ENCODE data around the gene FRMD1. TPM values are rescaled to one million over a fixed set of nuclear protein-coding genes. Genes with fewer than 3 reads are reported as not detected.

The FRMD1 gene
- total RNA-seq, 6 experiments from 2014 or later = 0.07 to 0.23 (median 0.12) TPM; not detected in 1

DNA sequence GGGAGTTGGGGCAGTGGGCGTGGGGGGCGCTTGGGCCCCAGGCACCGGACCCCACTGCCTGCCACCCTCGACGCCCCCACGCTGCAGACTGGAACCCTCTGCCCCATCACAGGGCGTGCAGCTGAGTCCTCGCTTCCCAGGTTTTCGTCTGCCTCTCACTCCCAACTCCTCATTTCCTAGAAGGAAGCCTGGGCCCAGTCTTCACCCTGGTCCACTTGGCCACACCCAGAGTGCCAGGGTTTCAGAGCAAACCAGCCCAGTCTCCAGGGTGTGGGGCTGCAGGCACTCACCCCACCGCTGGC, 30.3 kb downstream of the FRMD1 start:
- H3K36me3 ChIP-seq = no peaks in the 10 kb centered on the region
- no peaks in the 10 kb centered on the region for H3K27me3 ChIP-seq
- no peaks in the 10 kb centered on the region for H3K4me1 ChIP-seq
- no peak for ATAC-seq
- TF ChIP-seq, protein P1, sequence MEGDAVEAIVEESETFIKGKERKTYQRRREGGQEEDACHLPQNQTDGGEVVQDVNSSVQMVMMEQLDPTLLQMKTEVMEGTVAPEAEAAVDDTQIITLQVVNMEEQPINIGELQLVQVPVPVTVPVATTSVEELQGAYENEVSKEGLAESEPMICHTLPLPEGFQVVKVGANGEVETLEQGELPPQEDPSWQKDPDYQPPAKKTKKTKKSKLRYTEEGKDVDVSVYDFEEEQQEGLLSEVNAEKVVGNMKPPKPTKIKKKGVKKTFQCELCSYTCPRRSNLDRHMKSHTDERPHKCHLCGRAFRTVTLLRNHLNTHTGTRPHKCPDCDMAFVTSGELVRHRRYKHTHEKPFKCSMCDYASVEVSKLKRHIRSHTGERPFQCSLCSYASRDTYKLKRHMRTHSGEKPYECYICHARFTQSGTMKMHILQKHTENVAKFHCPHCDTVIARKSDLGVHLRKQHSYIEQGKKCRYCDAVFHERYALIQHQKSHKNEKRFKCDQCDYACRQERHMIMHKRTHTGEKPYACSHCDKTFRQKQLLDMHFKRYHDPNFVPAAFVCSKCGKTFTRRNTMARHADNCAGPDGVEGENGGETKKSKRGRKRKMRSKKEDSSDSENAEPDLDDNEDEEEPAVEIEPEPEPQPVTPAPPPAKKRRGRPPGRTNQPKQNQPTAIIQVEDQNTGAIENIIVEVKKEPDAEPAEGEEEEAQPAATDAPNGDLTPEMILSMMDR (IDR thresholded peaks at IDR 0.05) = no peak
- no peak for TF ChIP-seq POLR2A (IDR thresholded peaks at IDR 0.05)
- H3K9me3 ChIP-seq = no peaks in the 10 kb centered on the region
- intact Hi-C loops (cut with DNase I) = no loop called here
- no peak overlapping the region for H3K4me3 ChIP-seq
- H3K27ac ChIP-seq = no peak overlapping the region
- WGBS (ENCODE audit: insufficient coverage, low coverage, low lambda C conversion rate, missing lambda C conversion rate) = 100% methylated on average over 1 of the region's 10 CpGs
- DNase-seq = peak in 1 of 3 donors; percentile 47

DNA sequence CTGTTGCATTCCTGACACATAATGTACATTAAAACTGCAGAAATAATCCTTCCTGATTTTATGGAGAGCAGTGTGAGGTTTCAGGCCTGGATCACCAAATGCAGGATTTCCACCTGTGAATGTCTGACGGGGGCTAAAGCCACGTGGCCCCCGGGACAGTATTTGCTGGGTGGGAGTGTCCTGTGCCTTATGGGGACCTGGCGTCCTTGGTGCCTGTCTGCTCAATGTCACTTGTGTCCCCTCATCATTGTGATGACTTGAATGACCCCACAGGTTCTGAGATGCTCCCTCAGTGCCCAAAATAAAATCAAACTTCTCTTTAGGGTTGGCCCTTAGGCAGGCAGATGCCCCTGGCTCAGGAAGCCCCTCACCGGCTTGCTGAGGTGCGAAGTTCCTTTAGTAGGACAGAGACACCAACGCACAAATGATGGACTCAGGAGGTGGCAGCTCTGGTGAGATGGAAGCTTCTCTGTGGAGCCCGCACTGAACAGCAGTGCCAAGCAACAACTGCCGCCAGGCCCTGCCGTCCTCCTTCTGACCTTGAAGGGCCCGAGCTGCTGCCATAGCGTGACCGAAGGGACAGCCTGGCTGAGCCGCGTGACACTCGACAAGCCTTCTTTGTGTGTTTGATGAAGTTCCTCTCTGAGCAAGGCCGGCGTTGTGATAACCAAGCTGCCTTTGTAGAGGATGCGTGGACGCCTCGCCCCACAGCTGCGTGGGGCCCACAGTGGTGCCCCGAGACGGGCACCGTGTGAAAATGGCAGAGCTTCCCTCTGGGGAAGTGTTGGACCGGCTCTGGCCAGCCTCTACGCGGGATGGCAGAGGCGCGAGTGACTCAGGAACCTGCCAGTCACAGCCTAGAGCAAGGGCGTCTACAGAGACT, 30.9 kb downstream of the FRMD1 start:
- Histone ChIP-seq H3K4me3 (no peak overlapping the region), H3K27ac (no peak overlapping the region), H3K9me3 (no peaks in the 10 kb centered on the region), H3K4me1 (no peaks in the 10 kb centered on the region), H3K36me3 (no peaks in the 10 kb centered on the region), H3K27me3 (no peaks in the 10 kb centered on the region)
- ATAC-seq = no peak
- TF ChIP-seq POLR2A (IDR thresholded peaks at IDR 0.05) = no peak
- TF ChIP-seq, protein P1 (IDR thresholded peaks at IDR 0.05) = no peak
- peak in 1 of 3 donors; percentile 37 for DNase-seq
- intact Hi-C loops (cut with DNase I) = no loop called here
- WGBS (ENCODE audit: insufficient coverage, low coverage, low lambda C conversion rate, missing lambda C conversion rate) = 82% methylated on average over 9 of the region's 31 CpGs

DNA sequence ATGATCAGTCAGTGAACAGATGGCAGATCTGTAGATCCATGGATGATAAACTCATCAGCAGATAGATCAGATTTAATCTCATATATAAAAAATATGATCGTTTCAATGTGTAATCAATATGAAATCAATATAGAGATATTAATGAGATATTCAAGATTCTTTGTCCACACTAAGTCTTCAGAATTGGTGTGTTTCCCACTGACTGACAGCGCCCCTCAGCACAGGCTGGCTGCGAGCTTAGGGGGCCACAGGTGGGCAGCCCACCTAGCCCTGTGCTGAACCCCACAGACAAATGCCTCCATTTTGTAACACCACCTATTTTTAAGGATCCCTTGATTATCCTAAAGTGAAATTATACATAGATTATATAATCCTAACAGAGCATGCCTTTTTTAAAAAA, 32.3 kb downstream of the FRMD1 start:
- H3K4me1 ChIP-seq = no peaks in the 10 kb centered on the region
- H3K27ac ChIP-seq = no peak overlapping the region
- ATAC-seq (no peak), DNase-seq (no peak)
- WGBS (ENCODE audit: insufficient coverage, low coverage, low lambda C conversion rate, missing lambda C conversion rate) = 75% methylated on average over 3 of the region's 3 CpGs
- H3K9me3 ChIP-seq = no peaks in the 10 kb centered on the region
- intact Hi-C loops (cut with DNase I) = no loop called here
- TF ChIP-seq POLR2A (IDR thresholded peaks at IDR 0.05) = no peak
- TF ChIP-seq, protein P1 (IDR thresholded peaks at IDR 0.05) = no peak
- H3K27me3 ChIP-seq = no peaks in the 10 kb centered on the region
- no peaks in the 10 kb centered on the region for H3K36me3 ChIP-seq
- H3K4me3 ChIP-seq = no peak overlapping the region

DNA sequence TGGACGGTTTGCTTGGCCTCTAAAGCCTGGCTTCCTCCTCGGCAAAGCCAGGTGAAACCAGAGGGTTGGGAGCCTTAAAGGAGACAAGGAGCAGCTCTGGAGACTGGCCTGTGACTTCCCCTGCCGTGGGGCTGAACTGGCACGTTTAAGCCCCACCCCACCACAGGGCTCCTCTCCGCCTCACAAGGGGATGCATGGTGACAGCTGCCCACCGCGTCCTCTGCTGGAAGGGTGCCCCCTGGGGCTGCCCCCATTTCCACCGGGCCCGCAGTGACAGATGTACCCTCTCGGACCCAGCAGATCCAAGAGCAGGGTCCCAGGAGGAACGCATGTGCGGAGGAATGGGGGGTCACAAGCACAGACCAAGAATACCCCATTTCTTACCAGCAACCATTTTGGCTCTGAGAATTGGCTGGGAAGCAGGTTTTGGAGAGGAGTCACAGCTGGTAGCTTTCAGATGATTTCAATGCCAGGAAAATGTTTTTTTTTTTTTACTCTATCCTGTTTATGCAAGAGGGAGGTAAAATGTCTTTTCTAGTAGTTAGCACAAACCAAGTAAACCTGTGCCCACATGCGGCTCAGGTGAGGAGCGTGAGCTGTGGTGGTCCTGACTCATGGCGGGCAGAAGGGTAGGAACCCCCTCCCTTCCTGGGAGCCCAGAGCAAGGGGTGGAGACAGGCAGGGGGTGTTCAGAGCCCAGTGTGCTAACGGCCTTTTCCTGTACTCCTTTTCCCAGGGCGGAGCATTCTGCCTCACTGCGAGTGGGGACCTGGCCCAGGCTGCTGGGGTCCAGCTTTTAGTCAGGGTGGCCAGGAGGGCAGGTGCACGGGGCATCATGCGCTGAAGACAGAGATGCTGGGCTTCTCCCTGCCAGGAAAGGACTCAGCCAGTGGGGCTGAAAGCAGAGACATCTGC, 33.0 kb downstream of the FRMD1 start:
- Histone ChIP-seq H3K27ac (no peak overlapping the region), H3K4me3 (no peak overlapping the region), H3K36me3 (no peaks in the 10 kb centered on the region), H3K4me1 (no peaks in the 10 kb centered on the region), H3K27me3 (no peaks in the 10 kb centered on the region), H3K9me3 (no peaks in the 10 kb centered on the region)
- intact Hi-C loops (cut with DNase I) = no loop called here
- no peak for DNase-seq
- 73% methylated on average over 6 of the region's 20 CpGs for WGBS (ENCODE audit: insufficient coverage, low coverage, low lambda C conversion rate, missing lambda C conversion rate)
- TF ChIP-seq, protein P1 (IDR thresholded peaks at IDR 0.05) = no peak
- TF ChIP-seq POLR2A (IDR thresholded peaks at IDR 0.05) = no peak
- peak in 1 of 4 donors; percentile 26 for ATAC-seq

Data from right lobe of liver (tissue), 6 donors.